IPS-NIHi7 (cell line): ENCODE measurements around the gene TPM4.
A peak's percentile ranks its signal among the peaks of the same experiment; 100 is the strongest.

Source experiments
- DNase-seq: peaks from one replicate; pipeline ENCODE4 v3.0.0; 2012; ENCODE audit warnings: mixed read lengths; ENCODE audit errors: extremely low spot score

Gene TPM4

DNA sequence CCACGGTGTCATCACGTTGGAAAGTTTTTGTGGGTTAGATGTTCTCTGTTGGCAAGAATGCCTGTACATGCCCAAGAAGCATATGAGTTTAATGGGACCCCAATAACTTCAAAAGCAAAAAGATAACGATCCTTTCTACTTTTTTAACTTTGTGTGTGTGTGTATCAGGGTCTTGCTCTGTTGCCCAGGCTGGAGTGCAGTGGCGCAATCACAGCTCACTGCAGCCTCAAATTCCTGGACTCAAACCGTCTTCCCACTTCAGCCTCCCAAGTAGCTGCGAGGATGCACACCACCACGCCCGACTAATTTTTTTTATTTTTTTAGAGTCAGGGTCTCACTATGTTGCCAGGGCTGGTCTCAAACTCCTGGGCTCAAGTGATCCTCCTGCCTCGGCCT lies 34.3 kb upstream of the TPM4 start:
- no peak for DNase-seq

DNA sequence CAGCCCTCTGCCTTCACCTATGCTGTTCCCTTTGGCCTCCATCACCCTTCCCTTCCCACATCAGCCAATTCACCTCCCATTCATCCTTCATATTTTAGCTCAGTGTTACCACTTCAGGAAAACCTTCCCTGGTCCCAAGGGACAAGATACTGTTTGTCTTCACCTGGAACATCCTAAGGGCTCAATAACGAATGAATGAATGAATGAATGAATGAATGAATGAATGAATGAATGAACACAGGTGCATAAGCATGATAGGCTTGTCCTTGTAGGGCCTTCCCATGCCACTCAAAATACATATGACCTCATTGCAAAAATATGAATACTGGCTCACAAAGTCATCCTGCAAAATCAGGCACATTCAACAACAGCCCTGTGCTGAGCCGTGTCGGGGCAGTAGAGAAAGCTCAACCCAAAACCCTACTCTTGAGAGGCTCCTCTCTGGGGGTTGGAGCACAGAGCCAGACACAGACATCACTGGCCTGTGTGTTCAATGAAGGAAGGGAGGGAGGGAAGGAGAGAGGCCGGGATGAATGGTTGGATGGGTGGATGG lies 33.7 kb upstream of the TPM4 start:
- no peak for DNase-seq

DNA sequence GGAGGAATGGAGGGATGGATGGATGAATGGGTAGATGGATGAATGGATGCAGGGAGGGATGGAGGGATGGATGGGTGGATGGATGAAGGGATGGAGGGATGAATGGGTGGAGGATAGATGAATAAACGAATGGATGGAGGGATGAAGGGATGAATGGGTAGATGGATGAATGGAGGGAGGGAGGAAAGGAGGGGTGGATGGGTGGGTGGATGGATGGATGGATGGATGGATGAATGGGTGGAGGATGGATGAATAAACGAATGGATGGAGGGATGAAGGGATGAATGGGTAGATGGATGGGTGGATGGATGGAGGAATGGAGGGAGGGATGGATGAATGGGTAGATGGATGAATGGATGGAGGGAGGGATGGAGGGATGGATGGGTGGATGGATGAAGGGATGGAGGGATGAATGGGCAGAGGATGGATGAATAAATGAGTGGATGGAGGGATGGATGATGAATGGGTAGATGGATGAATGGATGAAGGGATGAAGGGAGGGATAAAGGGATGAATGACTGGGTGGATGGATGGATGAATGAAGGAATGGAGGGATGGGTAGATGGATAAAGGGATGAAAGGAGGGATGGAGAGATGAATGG lies 33.0 kb upstream of the TPM4 start:
- DNase-seq: no peak

DNA sequence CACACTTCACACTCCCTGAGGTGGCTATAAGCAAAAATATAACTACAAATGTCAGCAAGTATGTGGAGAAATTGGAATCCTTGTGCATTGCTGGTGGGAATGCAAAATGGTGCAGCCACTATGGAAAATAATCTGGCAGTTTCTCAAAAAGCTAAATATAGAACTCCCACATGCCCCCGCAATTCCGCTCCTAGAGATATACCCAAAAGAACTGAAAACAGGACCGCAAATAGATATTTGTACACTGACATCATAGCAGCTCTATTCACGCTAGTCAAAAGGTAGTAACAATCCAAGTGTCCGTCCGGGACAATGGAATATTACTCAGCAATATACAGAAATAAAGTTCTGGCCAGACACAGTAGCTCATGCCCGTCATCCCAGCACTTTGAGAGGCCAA lies 31.5 kb upstream of the TPM4 start:
- DNase-seq: no peak

DNA sequence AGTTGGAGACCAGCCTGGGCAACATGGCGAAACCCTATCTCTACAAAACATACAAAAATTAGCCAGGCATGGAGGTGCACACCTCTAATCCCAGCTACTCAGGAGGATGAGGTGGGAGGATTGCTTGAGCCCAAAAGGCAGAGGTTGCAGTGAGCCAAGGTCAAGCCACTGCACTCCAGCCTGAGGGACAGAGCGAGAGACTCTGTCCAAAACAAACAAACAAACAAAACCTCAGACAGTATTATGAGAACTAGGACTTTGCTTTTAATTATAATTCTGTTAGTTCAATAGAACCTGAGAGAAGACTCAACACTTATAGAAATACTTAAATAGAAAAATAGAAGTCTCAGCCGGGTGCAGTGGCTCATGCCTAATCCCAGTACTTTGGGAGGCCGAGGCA lies 31.1 kb upstream of the TPM4 start:
- DNase-seq: no peak

DNA sequence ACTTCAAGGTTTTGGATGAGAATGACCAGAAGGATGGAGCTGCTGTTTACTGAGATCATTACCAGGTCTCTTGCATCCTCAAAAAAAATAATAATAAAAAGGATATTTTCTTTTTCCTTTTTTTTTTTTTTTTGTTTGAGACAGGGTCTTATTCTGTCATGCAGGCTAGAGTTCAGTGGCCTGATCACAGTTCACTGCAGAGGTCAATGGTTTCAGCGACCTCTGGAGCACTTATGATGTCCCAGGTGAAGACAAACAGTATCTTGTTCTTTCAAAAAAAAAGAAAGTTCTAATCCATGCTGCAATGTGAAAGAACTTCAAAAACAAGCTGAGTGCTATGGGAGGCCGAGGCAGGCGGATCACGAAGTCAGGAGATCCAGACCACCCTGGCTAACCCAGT lies 30.4 kb upstream of the TPM4 start:
- no peak for DNase-seq

DNA sequence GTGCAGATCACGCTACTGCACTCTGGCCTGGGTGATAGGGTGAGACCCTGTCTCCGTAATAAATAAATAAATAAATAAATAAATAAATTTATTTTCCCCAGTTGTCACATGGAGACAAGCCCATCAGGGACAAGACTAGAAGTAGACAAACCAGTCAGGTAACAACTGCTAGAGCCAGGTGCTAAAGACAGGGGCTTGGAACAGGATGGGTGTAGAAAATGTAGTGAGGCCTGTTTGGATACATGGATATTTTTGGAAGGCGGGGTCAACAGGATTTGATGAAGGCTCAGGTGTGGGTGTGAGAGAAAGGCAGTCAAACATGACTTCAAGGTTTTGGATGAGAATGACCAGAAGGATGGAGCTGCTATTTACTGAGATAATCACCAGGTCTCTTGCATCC lies 27.7 kb upstream of the TPM4 start:
- DNase-seq: no peak

DNA sequence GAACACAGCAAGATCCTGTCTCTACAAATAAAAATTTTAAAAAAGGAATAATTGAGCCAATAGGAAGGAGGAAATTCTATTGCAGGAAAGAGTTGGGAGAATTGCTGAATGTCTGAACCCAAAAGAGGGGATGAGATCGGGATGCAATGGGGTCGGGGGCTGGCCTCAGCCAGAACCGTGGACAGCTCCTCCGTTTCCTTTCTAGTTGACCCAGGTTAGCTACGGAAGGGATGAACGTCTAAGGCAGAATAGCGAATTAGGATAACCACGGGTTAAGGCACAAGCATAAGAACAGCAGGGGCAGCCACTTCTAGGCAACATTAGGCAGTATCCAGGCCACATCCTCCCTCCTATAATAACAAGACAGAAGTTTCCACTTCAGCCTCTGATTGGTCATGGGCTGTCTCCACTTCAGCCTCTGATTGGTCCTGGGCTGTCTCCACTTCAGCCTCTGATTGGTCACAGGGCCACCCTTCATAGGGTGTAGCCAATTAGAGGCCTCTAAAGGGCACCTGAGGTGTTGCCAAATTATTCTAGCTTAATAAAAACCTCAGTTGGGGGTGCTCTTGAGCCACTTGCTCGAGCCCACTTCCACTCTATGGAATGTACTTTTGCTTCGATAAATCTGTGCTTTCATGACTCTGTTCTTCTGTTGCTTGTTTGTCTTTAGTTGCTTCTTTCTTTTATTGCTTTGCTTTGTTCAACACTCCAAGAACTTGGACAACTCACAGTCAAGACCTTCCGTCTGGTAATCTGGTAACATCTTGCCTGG lies 24.9 kb upstream of the TPM4 start:
- DNase-seq: no peak

DNA sequence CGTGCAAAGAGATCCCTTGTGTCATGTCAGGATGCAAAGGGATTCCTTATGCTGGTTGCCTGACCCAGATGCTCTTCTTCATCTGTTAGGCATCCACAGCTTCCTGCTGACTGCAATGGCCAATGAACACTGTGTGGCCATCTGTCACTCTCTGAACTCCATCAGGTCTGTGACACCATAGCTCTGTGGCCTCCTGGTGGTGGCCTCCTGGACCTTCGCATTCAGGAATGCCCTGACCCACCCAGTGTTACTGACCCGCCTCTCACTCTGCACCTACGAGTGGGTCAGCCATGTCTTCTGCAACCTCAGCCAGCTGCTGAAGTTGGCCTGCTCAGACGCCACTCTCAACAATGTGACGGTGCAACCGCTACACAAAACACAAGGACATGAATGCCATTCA lies 23.9 kb upstream of the TPM4 start:
- DNase-seq: no peak

DNA sequence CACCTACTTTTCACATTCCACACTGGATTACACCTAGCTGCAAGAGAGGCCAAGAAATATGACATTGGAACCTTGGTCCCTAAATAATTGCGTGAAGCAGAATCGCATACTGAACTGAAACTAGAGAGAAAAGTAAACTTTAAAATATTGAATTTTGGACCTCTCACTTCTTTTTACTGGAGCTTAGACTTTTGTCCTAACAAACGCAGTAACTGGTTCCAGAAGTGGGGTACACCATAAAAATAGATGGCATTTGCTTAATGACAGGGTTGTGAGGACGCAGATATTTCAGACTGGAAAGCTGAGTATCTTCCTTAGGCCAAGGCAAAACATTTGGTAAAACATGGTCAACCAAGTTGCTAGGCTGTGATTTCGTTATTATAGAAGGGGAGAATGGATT lies 19.2 kb upstream of the TPM4 start:
- no peak for DNase-seq

DNA sequence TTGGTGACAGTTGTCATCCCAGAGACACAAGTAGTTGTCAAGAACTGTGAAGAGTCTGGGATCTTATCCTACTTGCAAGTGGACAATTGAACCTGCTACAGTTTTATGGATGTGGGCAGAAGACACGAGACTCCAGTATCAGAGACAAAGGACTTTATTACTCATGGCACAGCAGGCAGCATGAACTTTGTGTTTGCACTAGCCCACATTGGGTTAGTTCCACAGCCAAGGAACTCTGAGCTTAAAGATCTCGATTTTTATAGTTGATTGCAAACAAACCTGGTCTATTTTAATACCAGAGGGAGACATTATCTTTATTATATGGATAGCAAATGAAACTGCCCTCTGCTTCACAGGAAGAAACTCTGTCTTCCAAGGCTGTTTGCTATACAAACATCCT lies 16.0 kb upstream of the TPM4 start:
- DNase-seq: no peak

DNA sequence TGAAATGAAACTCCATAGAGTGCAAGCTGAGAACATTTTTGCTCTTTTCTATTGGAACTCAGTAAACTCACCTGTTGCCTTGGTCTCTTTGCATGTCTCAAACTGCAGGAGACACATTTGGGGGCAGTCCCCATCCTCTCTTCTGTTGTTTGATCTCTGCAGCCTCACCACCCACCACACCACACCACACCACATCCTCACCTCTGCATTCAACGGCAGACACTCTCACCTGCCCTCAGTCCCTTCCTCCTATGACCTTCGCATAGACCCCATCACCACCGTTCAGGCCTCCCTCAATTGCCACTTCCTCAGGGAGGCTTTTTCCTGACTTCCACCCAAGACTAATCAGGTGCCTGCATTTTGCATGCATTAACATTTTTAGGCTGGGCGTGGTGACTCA lies 14.4 kb upstream of the TPM4 start:
- no peak for DNase-seq

DNA sequence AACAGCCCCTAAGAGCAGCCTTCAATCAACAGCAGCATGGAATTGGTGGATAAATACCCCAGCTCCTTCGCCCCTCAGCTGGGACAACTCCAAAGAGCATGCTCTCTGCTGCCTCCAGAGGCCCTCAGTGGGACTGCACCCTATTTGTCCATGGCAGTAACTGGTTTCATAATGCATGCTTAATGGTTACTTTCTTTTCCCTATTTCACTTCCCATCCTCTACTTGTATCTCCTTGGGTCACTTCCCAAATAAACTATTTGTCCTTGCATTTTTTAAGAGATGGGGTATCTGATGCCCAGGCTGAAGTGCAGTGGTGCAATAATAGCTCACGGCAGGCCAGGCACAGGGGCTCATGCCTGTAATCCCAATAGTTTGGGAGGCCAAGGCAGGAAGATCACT lies 13.5 kb upstream of the TPM4 start:
- peak; percentile 85 for DNase-seq

DNA sequence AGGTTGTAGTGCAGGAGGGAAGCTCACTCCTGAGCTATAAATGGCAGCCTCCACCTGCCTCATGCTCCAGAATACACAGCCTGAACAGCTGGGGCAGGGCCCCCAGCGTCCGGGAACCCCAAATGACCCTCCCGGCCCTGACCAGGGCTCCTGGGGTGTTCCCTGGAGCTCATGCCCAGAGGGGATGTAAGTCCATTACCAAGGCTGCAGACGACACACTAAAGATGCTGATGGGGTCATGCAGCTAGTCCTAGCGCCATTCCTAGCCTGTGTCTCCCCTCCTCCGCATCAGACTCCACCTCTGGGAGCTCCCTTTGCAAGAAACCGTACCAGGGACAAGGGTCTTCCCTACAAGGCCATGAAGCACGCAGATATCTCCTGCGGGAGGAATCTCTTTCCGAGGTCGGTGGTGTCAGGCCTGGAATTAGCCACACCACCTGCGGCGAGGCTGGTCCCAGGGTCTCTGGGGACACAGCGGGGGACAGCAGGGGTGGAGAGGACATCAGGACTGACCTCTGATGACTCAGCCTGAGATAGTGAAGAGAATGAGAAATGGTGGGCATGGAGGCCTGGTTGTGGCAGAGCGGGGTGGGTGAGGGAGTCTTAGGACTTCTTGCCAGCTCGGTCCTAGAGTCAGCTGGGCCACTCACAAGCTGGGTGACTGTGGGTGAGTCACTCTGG lies 11.9 kb upstream of the TPM4 start:
- DNase-seq: no peak

DNA sequence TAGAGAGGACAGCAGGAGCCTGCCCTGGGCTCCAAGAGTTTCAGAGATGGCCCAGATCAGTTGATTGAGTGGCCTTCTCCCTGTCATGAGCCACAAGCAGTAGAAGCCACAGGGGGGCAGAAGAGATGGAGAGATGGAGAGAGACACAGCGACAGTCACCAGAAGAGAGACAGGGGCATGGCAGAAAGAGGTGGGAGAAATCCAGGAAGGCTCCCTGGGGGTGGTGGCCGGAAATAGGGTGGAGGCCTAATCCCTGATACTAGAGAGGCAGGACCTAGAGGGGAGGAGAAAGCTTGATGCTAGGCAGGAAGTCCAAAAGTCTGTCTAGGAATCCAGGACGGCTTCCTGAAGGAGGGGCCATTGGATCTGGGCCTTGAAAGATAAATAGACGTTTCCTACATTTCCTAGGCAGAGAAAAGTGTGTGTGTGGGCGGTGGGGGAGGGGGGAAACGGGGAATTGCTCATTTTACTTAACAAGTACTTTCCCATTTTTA lies 9.6 kb upstream of the TPM4 start:
- DNase-seq: no peak

DNA sequence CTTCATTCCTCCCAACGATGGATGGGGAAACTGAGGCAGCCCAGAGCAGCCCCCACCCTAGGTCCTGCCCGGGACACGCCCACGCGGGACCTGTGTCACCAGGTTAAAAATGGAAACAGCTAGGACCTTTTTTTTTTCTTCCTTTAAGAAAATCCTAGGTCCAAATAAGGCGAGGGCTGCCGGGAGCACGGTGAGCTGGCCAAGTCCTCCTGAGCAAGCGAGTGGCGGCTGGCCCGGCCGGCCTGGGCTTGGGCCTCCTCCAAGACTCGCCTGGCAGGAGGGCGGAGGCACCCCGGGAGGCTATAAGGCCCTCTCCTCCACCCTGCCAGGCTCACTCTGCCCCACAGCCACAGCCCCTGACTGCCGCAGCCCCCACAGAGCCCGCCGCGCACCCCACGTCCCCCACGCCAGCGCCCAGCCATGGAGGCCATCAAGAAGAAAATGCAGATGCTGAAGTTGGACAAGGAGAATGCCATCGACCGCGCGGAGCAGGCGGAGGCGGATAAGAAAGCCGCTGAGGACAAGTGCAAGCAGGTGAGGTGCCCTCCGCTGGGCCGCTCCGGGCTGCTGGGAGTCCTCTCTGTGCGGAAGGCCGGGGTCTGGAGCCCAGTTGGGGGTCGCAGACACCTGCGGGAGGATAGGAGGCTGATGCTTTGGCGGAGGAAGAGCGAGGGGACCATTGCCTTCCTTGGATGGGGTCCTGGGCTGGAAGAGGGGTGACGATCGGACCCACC lies 8.9 kb upstream of the TPM4 start:
- DNase-seq: no peak

DNA sequence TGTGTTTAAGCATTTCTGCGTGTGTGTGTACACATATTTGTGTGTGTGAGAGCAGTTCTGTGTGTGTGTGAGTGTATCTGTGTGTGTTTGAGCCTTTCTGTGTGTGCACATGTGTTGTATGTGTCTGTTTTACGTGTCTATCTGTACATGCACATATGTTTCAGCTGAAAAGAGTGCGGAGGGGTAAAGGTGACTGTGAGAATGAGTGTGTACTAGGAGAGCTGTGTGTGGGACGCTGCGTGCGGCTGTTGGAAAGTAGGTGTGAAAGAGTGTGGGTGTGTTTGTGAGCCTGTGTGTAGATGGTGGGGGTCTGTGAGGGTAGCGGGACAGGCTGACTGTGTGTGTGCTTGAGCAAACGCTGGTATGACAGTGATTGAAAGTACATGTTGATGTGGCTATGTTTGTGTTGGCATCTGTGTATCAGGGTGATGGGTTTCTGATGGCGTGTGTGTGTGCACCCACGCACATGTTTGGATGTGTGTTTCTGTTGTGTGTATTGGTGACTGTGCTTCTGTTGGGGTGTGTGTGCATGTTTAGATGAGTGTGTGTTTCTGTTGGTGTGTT lies 7.5 kb upstream of the TPM4 start:
- no peak for DNase-seq

DNA sequence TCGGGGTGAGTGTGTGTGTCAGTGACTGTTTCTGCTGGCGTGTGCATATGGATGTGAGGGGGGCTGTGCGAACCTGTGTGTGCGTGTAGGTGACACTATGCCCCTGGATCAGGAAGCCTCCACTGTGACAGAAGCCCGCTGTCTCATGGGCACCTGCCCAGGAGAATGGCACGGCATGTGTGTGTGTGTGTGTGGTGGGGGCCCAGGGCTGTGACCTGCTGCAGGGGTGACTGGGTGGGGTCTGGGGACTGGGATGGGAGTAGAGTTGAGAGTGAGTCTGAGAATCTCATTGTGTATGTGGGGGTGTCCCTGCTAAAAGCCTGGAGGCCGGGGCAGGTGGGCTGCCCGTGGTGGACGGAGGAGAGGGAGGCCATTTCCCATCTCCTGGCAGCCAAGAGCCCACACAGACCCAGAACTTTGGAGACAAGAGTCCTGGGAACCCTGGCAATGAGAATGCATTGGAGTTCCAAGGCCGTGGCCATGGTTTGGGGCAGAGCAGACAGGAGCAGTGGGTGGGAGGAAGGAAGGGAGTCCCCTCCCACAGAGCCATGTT lies 6.4 kb upstream of the TPM4 start:
- no peak for DNase-seq

DNA sequence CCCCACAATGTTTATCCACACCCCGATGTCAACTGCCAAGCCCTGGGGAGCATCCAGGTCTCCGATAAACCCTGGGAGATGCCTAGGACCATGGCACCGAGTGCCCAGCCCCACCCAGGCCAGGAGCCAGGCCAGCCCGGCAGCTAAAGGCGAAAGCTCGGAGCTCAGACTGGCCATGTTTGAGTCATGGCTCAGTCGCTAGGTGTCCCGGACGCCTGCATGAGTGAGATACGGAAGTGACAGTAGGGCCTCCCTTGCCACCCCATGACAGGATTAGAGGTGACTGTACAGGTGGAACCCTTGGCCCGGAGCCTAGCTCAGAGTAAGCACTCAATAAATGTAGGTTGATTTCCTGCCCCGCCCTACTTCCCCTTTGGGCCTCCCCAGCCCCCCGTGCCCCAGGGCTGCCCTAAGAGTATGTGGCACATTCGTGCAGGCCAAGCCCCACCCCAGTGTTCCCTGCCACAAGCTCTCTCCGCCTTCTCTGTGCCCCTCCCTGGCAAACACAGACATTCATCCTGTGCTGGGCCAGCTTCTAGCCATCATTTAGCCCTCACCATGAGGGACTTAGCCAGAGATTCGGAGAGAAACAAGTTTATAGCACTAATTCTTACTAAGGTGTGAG lies 5.8 kb upstream of the TPM4 start:
- DNase-seq: no peak

DNA sequence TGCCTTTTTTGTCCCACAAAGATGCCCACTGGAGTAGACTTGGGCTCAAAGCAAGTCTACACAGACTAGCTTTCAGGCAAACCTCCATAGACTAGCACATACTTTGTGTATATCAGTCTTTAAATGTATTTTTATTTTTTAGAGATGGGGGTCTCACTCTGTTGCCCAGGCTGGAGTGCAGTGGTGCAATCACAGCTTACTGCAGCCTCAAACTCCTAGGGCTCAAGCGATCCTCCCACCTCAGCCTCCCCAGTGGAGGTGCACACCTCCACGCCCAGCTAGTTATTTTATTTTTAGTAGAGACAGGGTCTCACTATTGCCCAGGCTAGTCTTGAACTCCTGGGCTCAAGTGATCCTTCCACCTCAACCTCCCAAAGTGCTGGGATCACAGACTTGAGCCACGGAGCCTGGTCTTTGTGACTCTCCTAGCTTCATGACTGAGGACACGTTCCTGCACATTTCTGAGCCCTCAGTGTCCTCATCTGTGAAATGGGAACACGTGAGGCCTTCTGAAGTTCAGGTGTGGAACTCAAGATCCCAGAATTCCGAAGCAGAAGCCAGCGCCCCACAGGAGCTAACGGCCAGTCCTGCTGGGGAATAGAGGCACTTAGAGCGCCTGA lies 5.1 kb upstream of the TPM4 start:
- DNase-seq: no peak

DNA sequence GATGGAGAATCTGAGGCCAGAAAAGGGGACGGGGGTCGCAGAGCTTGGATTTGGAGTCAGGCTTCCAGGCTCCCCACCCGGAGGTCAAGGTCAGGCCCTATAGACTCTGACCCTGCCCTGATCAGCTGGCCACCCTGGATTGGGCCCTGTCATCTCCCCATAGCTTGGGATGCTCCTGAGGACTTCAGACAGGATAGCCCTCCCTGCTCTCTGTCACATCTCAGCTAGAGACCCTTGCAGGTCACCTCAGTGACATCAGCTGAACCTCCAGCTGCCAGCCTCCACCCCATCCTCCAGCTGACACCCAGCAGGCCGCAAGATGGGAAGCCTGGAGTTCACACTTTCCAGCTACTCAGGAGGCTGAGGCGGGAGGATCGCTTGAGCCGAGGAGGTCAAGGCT lies 2.8 kb upstream of the TPM4 start:
- no peak for DNase-seq
